ENCODE data around the gene EMX2. TPM values are rescaled to one million over a fixed set of nuclear protein-coding genes. Genes with fewer than 3 reads are reported as not detected.

EMX2 gene
- 0.47 TPM for total RNA-seq (ENCODE audit: unreplicated experiment)
- long read RNA-seq = 0 reads

DNA sequence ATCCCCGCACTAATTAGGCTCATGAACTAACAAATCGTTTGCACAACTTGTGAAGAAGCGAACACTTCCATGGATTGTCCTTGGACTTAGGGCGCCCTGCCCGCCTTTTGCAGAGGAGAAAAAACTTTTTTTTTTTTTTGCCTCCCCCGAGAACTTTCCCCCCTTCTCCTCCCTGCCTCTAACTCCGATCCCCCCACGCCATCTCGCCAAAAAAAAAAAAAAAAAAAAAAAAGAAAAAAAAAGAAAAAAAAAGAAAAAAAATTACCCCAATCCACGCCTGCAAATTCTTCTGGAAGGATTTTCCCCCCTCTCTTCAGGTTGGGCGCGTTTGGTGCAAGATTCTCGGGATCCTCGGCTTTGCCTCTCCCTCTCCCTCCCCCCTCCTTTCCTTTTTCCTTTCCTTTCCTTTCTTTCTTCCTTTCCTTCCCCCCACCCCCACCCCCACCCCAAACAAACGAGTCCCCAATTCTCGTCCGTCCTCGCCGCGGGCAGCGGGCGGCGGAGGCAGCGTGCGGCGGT, at the start of gene EMX2:
Gene EMX2 (plus strand): TSS at position 41 of the 519 bp plus-strand sequence. CDS start 522 bp downstream, outside the sequence.
- TF ChIP-seq, protein P1, sequence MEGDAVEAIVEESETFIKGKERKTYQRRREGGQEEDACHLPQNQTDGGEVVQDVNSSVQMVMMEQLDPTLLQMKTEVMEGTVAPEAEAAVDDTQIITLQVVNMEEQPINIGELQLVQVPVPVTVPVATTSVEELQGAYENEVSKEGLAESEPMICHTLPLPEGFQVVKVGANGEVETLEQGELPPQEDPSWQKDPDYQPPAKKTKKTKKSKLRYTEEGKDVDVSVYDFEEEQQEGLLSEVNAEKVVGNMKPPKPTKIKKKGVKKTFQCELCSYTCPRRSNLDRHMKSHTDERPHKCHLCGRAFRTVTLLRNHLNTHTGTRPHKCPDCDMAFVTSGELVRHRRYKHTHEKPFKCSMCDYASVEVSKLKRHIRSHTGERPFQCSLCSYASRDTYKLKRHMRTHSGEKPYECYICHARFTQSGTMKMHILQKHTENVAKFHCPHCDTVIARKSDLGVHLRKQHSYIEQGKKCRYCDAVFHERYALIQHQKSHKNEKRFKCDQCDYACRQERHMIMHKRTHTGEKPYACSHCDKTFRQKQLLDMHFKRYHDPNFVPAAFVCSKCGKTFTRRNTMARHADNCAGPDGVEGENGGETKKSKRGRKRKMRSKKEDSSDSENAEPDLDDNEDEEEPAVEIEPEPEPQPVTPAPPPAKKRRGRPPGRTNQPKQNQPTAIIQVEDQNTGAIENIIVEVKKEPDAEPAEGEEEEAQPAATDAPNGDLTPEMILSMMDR (IDR thresholded peaks at IDR 0.05; ENCODE audit: partially characterized antibody, unreplicated experiment) = no peak
- Mint-ChIP-seq H3K4me1 (ENCODE audit: low read depth, unreplicated experiment) (peaks cover 16% of the 10 kb centered on the region), H3K36me3 (ENCODE audit: unreplicated experiment) (no peaks in the 10 kb centered on the region), H3K9me3 (ENCODE audit: unreplicated experiment) (peaks cover 13% of the 10 kb centered on the region), H3K27me3 (ENCODE audit: unreplicated experiment) (peaks cover 34% of the 10 kb centered on the region), H3K27ac (ENCODE audit: unreplicated experiment) (no peak within 1 kb of the TSS), H3K4me3 (ENCODE audit: unreplicated experiment) (peak within 1 kb of the TSS; percentile 92)
- no peak for DNase-seq

DNA sequence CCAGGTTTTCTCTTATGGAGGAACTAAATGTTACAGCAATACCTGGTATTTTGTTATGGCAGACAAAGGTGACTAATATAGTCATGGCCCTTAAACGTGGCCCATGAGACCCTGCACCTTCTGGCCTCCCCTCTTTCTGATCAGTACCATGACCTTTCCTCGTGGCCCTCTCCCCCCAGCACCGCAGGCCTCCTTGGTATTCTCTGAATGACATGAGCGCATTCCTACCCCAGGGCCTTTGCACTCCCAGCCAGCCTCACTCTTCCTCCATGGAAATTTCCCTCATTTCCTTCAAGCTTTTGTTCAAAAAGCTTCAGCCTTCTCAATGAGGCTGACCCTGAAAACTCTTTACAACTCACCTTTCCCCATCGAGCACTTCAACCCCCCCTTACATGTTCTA, 46.5 kb upstream of the EMX2 start:
- Mint-ChIP-seq H3K4me3 (ENCODE audit: unreplicated experiment) (no peak overlapping the region), H3K9me3 (ENCODE audit: unreplicated experiment) (peaks cover 3% of the 10 kb centered on the region)
- TF ChIP-seq, protein P1 (IDR thresholded peaks at IDR 0.05; ENCODE audit: partially characterized antibody, unreplicated experiment) = no peak

DNA sequence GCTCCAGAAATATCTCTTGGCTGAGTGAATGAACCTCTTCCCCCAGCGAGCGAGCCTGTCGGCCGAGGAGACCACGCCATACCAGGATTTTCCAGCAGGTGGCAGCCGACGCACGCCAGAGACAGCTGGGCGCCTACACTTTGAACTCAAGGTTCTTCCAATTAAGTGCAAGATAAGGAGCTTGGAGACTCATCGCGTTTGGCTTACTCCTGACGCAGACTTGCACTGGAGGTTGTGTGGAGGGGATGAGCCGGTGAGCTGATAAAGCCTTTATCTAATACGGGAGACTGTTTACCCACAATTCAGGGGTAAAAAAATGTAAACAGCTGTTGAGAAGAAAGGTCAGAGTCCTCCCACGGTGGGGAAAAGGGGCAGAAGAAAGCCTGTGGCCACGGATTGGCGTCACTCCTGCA, 45.9 kb upstream of the EMX2 start:
- DNase-seq = peak; percentile 88
- Mint-ChIP-seq H3K4me3 (ENCODE audit: unreplicated experiment) (no peak overlapping the region), H3K27me3 (ENCODE audit: unreplicated experiment) (no peaks in the 10 kb centered on the region), H3K9me3 (ENCODE audit: unreplicated experiment) (peaks cover 6% of the 10 kb centered on the region), H3K4me1 (ENCODE audit: low read depth, unreplicated experiment) (peaks cover 5% of the 10 kb centered on the region), H3K36me3 (ENCODE audit: unreplicated experiment) (peaks cover 7% of the 10 kb centered on the region), H3K27ac (ENCODE audit: unreplicated experiment) (no peak overlapping the region)
- TF ChIP-seq, protein P1 (IDR thresholded peaks at IDR 0.05; ENCODE audit: partially characterized antibody, unreplicated experiment) = peak; percentile 94

More for the DNA sequence above, 46.5 kb upstream of the EMX2 start:
- H3K36me3 Mint-ChIP-seq (ENCODE audit: unreplicated experiment) = peaks cover 7% of the 10 kb centered on the region
- H3K4me1 Mint-ChIP-seq (ENCODE audit: low read depth, unreplicated experiment) = peaks cover 4% of the 10 kb centered on the region
- DNase-seq = no peak
- H3K27ac Mint-ChIP-seq (ENCODE audit: unreplicated experiment) = no peak overlapping the region
- H3K27me3 Mint-ChIP-seq (ENCODE audit: unreplicated experiment) = no peaks in the 10 kb centered on the region

DNA sequence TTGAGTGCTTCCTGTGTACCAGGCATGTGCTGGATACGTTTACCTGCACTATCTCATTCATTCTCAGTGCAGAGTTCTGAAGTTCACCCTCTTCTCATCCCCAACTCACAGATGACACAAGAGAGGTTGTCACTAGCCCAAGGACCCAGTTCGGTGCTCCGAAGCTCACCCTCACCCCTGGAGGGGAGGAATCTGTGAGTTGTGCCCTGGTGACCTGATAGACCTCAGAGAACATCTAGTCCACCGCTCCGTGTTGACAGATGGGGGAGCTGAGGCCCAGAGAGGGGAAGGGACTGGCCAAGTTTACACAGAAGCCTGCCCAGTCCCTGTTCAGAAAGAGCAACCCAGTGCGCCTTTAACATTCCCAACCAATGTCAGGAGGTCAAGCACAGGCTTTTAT, 44.8 kb upstream of the EMX2 start:
- H3K27ac Mint-ChIP-seq (ENCODE audit: unreplicated experiment) = no peak overlapping the region
- H3K4me3 Mint-ChIP-seq (ENCODE audit: unreplicated experiment) = no peak overlapping the region
- H3K36me3 Mint-ChIP-seq (ENCODE audit: unreplicated experiment) = peaks cover 7% of the 10 kb centered on the region
- TF ChIP-seq, protein P1 (IDR thresholded peaks at IDR 0.05; ENCODE audit: partially characterized antibody, unreplicated experiment) = no peak
- H3K9me3 Mint-ChIP-seq (ENCODE audit: unreplicated experiment) = peaks cover 6% of the 10 kb centered on the region
- H3K4me1 Mint-ChIP-seq (ENCODE audit: low read depth, unreplicated experiment) = peaks cover 14% of the 10 kb centered on the region
- DNase-seq = no peak
- no peaks in the 10 kb centered on the region for H3K27me3 Mint-ChIP-seq (ENCODE audit: unreplicated experiment)

DNA sequence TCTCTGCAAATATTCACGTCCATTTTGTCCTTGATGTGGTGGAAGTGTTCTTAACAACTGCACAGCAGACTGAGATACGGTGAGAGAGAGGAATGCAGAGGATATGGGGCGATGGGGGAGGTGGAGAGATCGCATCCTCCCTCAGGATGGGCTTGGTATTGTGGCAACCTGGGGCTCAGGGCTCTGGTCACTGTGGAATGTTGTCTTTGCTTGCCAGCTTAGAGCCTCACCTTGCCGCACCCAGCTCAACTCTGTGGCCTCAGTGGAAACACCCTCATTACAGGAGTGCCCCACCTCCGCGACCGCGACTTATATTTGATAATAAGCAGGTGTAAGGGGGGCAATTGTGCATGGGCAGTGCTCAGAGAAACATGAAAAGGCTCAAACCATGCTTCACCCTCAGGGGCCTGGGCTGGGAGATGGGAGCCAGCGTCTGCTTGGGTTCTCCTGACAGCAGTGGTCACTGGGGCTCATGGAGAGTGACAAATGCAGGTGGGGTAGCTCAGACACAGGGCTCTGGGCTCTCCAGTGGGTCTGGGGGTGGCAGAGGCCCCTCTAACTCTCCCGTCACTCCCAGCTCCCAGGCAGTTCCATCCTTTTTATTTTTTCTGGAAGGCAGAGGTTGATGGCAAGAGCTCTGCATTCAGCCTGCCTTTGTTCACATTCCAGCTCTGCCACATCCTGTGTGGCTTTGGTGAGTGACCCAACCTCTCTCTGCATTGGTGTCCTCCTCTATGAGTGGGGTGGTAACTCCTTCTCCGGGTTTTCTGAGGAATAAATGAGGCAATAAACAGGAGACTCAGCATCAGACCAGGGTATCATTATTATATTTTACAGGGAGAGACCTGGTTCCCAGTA, 43.1 kb upstream of the EMX2 start:
- H3K4me3 Mint-ChIP-seq (ENCODE audit: unreplicated experiment) = no peak overlapping the region
- H3K36me3 Mint-ChIP-seq (ENCODE audit: unreplicated experiment) = peaks cover 6% of the 10 kb centered on the region
- H3K27me3 Mint-ChIP-seq (ENCODE audit: unreplicated experiment) = peaks cover 3% of the 10 kb centered on the region
- H3K9me3 Mint-ChIP-seq (ENCODE audit: unreplicated experiment) = peaks cover 9% of the 10 kb centered on the region
- no peak for DNase-seq
- peaks cover 24% of the 10 kb centered on the region for H3K4me1 Mint-ChIP-seq (ENCODE audit: low read depth, unreplicated experiment)
- H3K27ac Mint-ChIP-seq (ENCODE audit: unreplicated experiment) = no peak overlapping the region
- TF ChIP-seq, protein P1 (IDR thresholded peaks at IDR 0.05; ENCODE audit: partially characterized antibody, unreplicated experiment) = no peak
